Liver (tissue), 3 donors: ENCODE measurements around the gene COPB2.

Experiments used
- RXRA ChIP-seq, 2 donors: IDR thresholded peaks; 2 replicates each; pipeline ENCODE4 v1.6.1; 2017 to 2018; ENCODE audit warnings: antibody characterized with exemption in 2 of 2, mild to moderate bottlenecking in 1 of 2
- YY1 ChIP-seq: IDR thresholded peaks from 2 replicates; pipeline ENCODE4 v1.6.1; 2016; ENCODE audit warnings: antibody characterized with exemption, mild to moderate bottlenecking
- TF ChIP-seq, protein P1 (sequence below): fragments of 150-350 bp; IDR thresholded peaks from 2 replicates; pipeline ENCODE4 v1.5.1; 2017; ENCODE audit warnings: improper control_type of control experiment, low read depth, low read length; ENCODE audit not compliant: missing input control
- TF ChIP-seq, protein P2 (sequence below): IDR thresholded peaks from 2 replicates; pipeline ENCODE4 v1.6.1; 2016; ENCODE audit warnings: antibody characterized with exemption, mild to moderate bottlenecking
- TF ChIP-seq, protein P3 (sequence below): IDR thresholded peaks from 2 replicates; pipeline ENCODE4 v1.6.1; 2016; ENCODE audit warnings: antibody characterized with exemption
- donor health status: healthy.
- donor health status: healthy.

DNA sequence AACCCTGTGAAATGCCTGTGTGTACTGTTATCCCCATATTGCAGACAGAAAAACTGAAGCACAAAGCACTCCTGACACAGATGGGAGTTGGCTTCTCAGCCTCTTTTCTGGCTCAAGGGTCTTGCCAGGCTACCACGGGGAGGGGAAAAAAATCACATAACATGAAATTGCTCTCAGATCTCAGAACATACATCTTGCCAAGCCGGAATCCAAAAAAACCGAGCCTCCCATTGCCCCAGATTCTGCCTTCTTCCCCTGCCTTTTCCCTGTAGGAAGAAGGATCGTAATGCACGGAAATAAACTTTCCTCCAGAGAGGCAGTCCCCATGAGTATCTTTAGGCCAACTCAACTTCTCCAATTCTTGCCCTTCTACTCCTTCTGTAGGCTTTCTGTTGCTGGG lies 62.2 kb downstream of the COPB2 start:
- TF ChIP-seq RXRA (IDR thresholded peaks at IDR 0.05) (no peak), YY1 (no peak)
- TF ChIP-seq, protein P1, sequence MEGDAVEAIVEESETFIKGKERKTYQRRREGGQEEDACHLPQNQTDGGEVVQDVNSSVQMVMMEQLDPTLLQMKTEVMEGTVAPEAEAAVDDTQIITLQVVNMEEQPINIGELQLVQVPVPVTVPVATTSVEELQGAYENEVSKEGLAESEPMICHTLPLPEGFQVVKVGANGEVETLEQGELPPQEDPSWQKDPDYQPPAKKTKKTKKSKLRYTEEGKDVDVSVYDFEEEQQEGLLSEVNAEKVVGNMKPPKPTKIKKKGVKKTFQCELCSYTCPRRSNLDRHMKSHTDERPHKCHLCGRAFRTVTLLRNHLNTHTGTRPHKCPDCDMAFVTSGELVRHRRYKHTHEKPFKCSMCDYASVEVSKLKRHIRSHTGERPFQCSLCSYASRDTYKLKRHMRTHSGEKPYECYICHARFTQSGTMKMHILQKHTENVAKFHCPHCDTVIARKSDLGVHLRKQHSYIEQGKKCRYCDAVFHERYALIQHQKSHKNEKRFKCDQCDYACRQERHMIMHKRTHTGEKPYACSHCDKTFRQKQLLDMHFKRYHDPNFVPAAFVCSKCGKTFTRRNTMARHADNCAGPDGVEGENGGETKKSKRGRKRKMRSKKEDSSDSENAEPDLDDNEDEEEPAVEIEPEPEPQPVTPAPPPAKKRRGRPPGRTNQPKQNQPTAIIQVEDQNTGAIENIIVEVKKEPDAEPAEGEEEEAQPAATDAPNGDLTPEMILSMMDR: no peak
- TF ChIP-seq, protein P2, sequence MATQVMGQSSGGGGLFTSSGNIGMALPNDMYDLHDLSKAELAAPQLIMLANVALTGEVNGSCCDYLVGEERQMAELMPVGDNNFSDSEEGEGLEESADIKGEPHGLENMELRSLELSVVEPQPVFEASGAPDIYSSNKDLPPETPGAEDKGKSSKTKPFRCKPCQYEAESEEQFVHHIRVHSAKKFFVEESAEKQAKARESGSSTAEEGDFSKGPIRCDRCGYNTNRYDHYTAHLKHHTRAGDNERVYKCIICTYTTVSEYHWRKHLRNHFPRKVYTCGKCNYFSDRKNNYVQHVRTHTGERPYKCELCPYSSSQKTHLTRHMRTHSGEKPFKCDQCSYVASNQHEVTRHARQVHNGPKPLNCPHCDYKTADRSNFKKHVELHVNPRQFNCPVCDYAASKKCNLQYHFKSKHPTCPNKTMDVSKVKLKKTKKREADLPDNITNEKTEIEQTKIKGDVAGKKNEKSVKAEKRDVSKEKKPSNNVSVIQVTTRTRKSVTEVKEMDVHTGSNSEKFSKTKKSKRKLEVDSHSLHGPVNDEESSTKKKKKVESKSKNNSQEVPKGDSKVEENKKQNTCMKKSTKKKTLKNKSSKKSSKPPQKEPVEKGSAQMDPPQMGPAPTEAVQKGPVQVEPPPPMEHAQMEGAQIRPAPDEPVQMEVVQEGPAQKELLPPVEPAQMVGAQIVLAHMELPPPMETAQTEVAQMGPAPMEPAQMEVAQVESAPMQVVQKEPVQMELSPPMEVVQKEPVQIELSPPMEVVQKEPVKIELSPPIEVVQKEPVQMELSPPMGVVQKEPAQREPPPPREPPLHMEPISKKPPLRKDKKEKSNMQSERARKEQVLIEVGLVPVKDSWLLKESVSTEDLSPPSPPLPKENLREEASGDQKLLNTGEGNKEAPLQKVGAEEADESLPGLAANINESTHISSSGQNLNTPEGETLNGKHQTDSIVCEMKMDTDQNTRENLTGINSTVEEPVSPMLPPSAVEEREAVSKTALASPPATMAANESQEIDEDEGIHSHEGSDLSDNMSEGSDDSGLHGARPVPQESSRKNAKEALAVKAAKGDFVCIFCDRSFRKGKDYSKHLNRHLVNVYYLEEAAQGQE: no peak
- TF ChIP-seq, protein P3, sequence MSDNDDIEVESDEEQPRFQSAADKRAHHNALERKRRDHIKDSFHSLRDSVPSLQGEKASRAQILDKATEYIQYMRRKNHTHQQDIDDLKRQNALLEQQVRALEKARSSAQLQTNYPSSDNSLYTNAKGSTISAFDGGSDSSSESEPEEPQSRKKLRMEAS: no peak
